ENCODE results near the gene CEBPZOS.

GRCh38 chr2:37228788-37229187 lies 32.5 kb downstream of the CEBPZOS start:
- TF ChIP-seq ELK1 (IDR thresholded peaks at IDR 0.05; ENCODE audit: borderline replicate concordance, low read depth, low read length) (no peak), POLR2A (IDR thresholded peaks at IDR 0.05; ENCODE audit: low read depth, low read length) (no peak), CTCF (conservative IDR thresholded peaks at IDR 0.05; ENCODE audit: low read depth, low read length) (no peak), SMC3 (IDR thresholded peaks at IDR 0.05; ENCODE audit: low read depth, low read length) (no peak), CEBPB (IDR thresholded peaks at IDR 0.05; ENCODE audit: low read depth, low read length) (no peak), MAZ (IDR thresholded peaks at IDR 0.05; ENCODE audit: borderline replicate concordance, low read depth, low read length) (no peak)
